ENCODE measurements around the gene SIM2.

The SIM2 gene

GRCh38 chr21:36735201-36735515 is 36.2 kb downstream of the SIM2 start:
- Histone ChIP-seq H4K20me1 (ENCODE audit: control insufficient read depth, insufficient read depth, low read depth, low read length) (no peaks in the 10 kb centered on the region), H3K27ac (ENCODE audit: low read depth, low read length) (no peak overlapping the region), H3K27me3 (ENCODE audit: control insufficient read depth, low read length) (no peaks in the 10 kb centered on the region), H3K4me2 (ENCODE audit: low read length) (no peak overlapping the region), H3K4me3 (ENCODE audit: low read length) (no peak overlapping the region), H3F3A (ENCODE audit: control insufficient read depth, insufficient read depth) (no peaks in the 10 kb centered on the region), H3K9me3 (ENCODE audit: control insufficient read depth, insufficient read depth, low read length) (no peaks in the 10 kb centered on the region), H3K36me3 (ENCODE audit: control insufficient read depth, low read length) (no peaks in the 10 kb centered on the region), H3K4me1 (ENCODE audit: control insufficient read depth, low read length) (no peaks in the 10 kb centered on the region), H3K79me2 (ENCODE audit: control insufficient read depth, low read length) (no peaks in the 10 kb centered on the region), H3K9me2 (replicated peaks; ENCODE audit: control insufficient read depth, low read length) (no peaks in the 10 kb centered on the region)
- TF ChIP-seq EZH2phosphoT487 (IDR thresholded peaks at IDR 0.05; ENCODE audit: borderline replicate concordance, low read length) (no peak), CTCF (IDR thresholded peaks at IDR 0.05; ENCODE audit: low read depth, low read length, poor library complexity, severe bottlenecking) (no peak)

- H3K27me3 ChIP-seq (ENCODE audit: control insufficient read depth, low read length), result no peaks in the 10 kb centered on the region
- H3K36me3 ChIP-seq (ENCODE audit: control insufficient read depth, low read length), result no peaks in the 10 kb centered on the region
- no peaks in the 10 kb centered on the region for H4K20me1 ChIP-seq (ENCODE audit: control insufficient read depth, insufficient read depth, low read depth, low read length)
- H3K9me2 ChIP-seq (replicated peaks; ENCODE audit: control insufficient read depth, low read length), result no peaks in the 10 kb centered on the region
- H3K4me3 ChIP-seq (ENCODE audit: low read length), result no peak overlapping the region
- H3K79me2 ChIP-seq (ENCODE audit: control insufficient read depth, low read length), result no peaks in the 10 kb centered on the region
- H3F3A ChIP-seq (ENCODE audit: control insufficient read depth, insufficient read depth), result no peaks in the 10 kb centered on the region
- H3K4me2 ChIP-seq (ENCODE audit: low read length), result no peak overlapping the region
- no peaks in the 10 kb centered on the region for H3K9me3 ChIP-seq (ENCODE audit: control insufficient read depth, insufficient read depth, low read length)
- TF ChIP-seq CTCF (IDR thresholded peaks at IDR 0.05; ENCODE audit: low read depth, low read length, poor library complexity, severe bottlenecking), result no peak
- TF ChIP-seq EZH2phosphoT487 (IDR thresholded peaks at IDR 0.05; ENCODE audit: borderline replicate concordance, low read length), result no peak
- no peaks in the 10 kb centered on the region for H3K4me1 ChIP-seq (ENCODE audit: control insufficient read depth, low read length)
- no peak overlapping the region for H3K27ac ChIP-seq (ENCODE audit: low read depth, low read length)
These were observed 36.9 kb downstream of the SIM2 start for GRCh38 chr21:36735724-36736320.

GRCh38 chr21:36738489-36739126 is 39.7 kb downstream of the SIM2 start:
- Histone ChIP-seq H4K20me1 (ENCODE audit: control insufficient read depth, insufficient read depth, low read depth, low read length) (no peaks in the 10 kb centered on the region), H3K4me2 (ENCODE audit: low read length) (no peak overlapping the region), H3K79me2 (ENCODE audit: control insufficient read depth, low read length) (no peaks in the 10 kb centered on the region), H3K4me1 (ENCODE audit: control insufficient read depth, low read length) (no peaks in the 10 kb centered on the region), H3F3A (ENCODE audit: control insufficient read depth, insufficient read depth) (no peaks in the 10 kb centered on the region), H3K36me3 (ENCODE audit: control insufficient read depth, low read length) (no peaks in the 10 kb centered on the region), H3K9me3 (ENCODE audit: control insufficient read depth, insufficient read depth, low read length) (no peaks in the 10 kb centered on the region), H3K27ac (ENCODE audit: low read depth, low read length) (no peak overlapping the region), H3K4me3 (ENCODE audit: low read length) (no peak overlapping the region), H3K27me3 (ENCODE audit: control insufficient read depth, low read length) (no peaks in the 10 kb centered on the region), H3K9me2 (replicated peaks; ENCODE audit: control insufficient read depth, low read length) (no peaks in the 10 kb centered on the region)
- TF ChIP-seq CTCF (IDR thresholded peaks at IDR 0.05; ENCODE audit: low read depth, low read length, poor library complexity, severe bottlenecking) (no peak), EZH2phosphoT487 (IDR thresholded peaks at IDR 0.05; ENCODE audit: borderline replicate concordance, low read length) (no peak)

Measured in DOHH2 (cell line).